HepG2 (cell line): ENCODE results near the gene C18orf63. TPM values are rescaled to one million over a fixed set of nuclear protein-coding genes. Genes with fewer than 3 reads are reported as not detected.

Source experiments
- ARNT2 ChIP-seq: sonication (generic); formaldehyde crosslinking; IDR thresholded peaks from 2 replicates; pipeline ENCODE4 v1.8.0; 2022; ENCODE audit warnings: mild to moderate bottlenecking, low read depth, missing genetic modification reagents, moderate library complexity
- ARNTL ChIP-seq: sonication (generic); formaldehyde crosslinking; IDR thresholded peaks from 2 replicates; pipeline ENCODE4 v1.4.0; 2020; ENCODE audit warnings: mild to moderate bottlenecking, missing genetic modification reagents
- BCL6 ChIP-seq: IDR thresholded peaks from 2 replicates; pipeline ENCODE4 v1.6.1; 2016; ENCODE audit warnings: missing genetic modification reagents, missing compliant biosample characterization
- EED ChIP-seq: sonication (generic); formaldehyde crosslinking; IDR thresholded peaks from 2 replicates; pipeline ENCODE4 v1.5.0; 2020; ENCODE audit warnings: mild to moderate bottlenecking, missing genetic modification reagents
- ESRRA ChIP-seq: sonication (generic); formaldehyde crosslinking; IDR thresholded peaks from 2 replicates; pipeline ENCODE4 v1.5.1; 2020; ENCODE audit warnings: mild to moderate bottlenecking, low read depth, missing genetic modification reagents
- FIP1L1 ChIP-seq: fragments of 200-400 bp; formaldehyde crosslinking; IDR thresholded peaks from 2 replicates; pipeline ENCODE4 v1.6.1; 2018; ENCODE audit warnings: low read depth, mild to moderate bottlenecking, low read length, moderate library complexity, borderline replicate concordance; ENCODE audit not compliant: insufficient read depth
- HDAC2 ChIP-seq: sonication (generic); formaldehyde crosslinking; IDR thresholded peaks from 2 replicates; pipeline ENCODE4 v1.4.0; 2020; ENCODE audit warnings: missing genetic modification reagents
- HMGA1 ChIP-seq: sonication (generic); formaldehyde crosslinking; conservative IDR thresholded peaks from 2 replicates; pipeline ENCODE4 v1.4.0; 2020; ENCODE audit warnings: missing genetic modification reagents
- JUNB ChIP-seq: sonication (generic); formaldehyde crosslinking; IDR thresholded peaks from 2 replicates; pipeline ENCODE4 v1.8.0; 2022; ENCODE audit warnings: missing genetic modification reagents, mild to moderate bottlenecking, borderline replicate concordance
- KMT2A ChIP-seq: sonication (generic); formaldehyde crosslinking; IDR thresholded peaks from 2 replicates; pipeline ENCODE4 v1.4.0; 2020; ENCODE audit warnings: missing genetic modification reagents
- PLSCR1 ChIP-seq: sonication (generic); formaldehyde crosslinking; IDR thresholded peaks from 2 replicates; pipeline ENCODE4 v1.5.0; 2020; ENCODE audit warnings: missing genetic modification reagents, mild to moderate bottlenecking, borderline replicate concordance
- PRPF4 ChIP-seq: fragments of 200-400 bp; formaldehyde crosslinking; IDR thresholded peaks from 2 replicates; pipeline ENCODE4 v1.6.1; 2016; ENCODE audit warnings: low read length, low read depth; ENCODE audit not compliant: poor library complexity, severe bottlenecking
- RFX5 ChIP-seq: IDR thresholded peaks from 2 replicates; pipeline ENCODE4 v1.6.1; 2011; ENCODE audit warnings: low read depth, low read length, improper control_type of control experiment
- SP2 ChIP-seq: sonication (generic); formaldehyde crosslinking; IDR thresholded peaks from 2 replicates; pipeline ENCODE4 v1.5.1; 2020; ENCODE audit warnings: mild to moderate bottlenecking, missing genetic modification reagents
- SRSF1 ChIP-seq: fragments of 200-400 bp; formaldehyde crosslinking; optimal IDR thresholded peaks from 2 replicates; pipeline ENCODE3; 2017; ENCODE audit warnings: mild to moderate bottlenecking, low read depth, low read length, moderate library complexity
- TAF15 ChIP-seq: fragments of 200-400 bp; formaldehyde crosslinking; IDR thresholded peaks from one replicate; pipeline ENCODE4 v1.6.1; 2018; ENCODE audit warnings: mild to moderate bottlenecking, low read depth, low read length; ENCODE audit not compliant: poor library complexity, severe bottlenecking
- THAP7 ChIP-seq: sonication (generic); formaldehyde crosslinking; IDR thresholded peaks from 2 replicates; pipeline ENCODE4 v1.8.1; 2023; ENCODE audit warnings: mild to moderate bottlenecking, missing genetic modification reagents
- ZBTB7B ChIP-seq: sonication (generic); formaldehyde crosslinking; IDR thresholded peaks from 2 replicates; pipeline ENCODE4 v1.4.0; 2020; ENCODE audit warnings: missing genetic modification reagents
- ZKSCAN8 ChIP-seq: IDR thresholded peaks from 2 replicates; pipeline ENCODE4 v1.6.1; 2016; ENCODE audit warnings: borderline replicate concordance, missing genetic modification reagents, missing compliant biosample characterization
- ZMYM4 ChIP-seq: sonication (generic); formaldehyde crosslinking; IDR thresholded peaks from 2 replicates; pipeline ENCODE4 v1.8.1; 2023; ENCODE audit warnings: mild to moderate bottlenecking, missing genetic modification reagents
- ZNF326 ChIP-seq: sonication (generic); formaldehyde crosslinking; IDR thresholded peaks from 2 replicates; pipeline ENCODE4 v1.4.0; 2020; ENCODE audit warnings: missing genetic modification reagents, borderline replicate concordance
- ZNF337 ChIP-seq: sonication (generic); formaldehyde crosslinking; IDR thresholded peaks from 2 replicates; pipeline ENCODE4 v1.5.1; 2020; ENCODE audit warnings: missing genetic modification reagents, low read depth, mild to moderate bottlenecking, borderline replicate concordance
- ZNF431 ChIP-seq: sonication (generic); formaldehyde crosslinking; IDR thresholded peaks from 2 replicates; pipeline ENCODE4 v1.9.0; 2022; ENCODE audit warnings: missing genetic modification reagents, low read depth, mild to moderate bottlenecking, borderline replicate concordance
- ZNF75D ChIP-seq: sonication (generic); formaldehyde crosslinking; IDR thresholded peaks from 2 replicates; pipeline ENCODE4 v1.8.1; 2023; ENCODE audit warnings: missing genetic modification reagents, mild to moderate bottlenecking, borderline replicate concordance
- polyA plus RNA-seq, 8 experiments: library from polyadenylated mRNA; depleted of rRNA in 3 of 8; stranded (reverse) in 7 of 8; unstranded in 1 of 8; fragments of >200 nt; fragmentation: Illumina TruSeq in 4 of 8; extraction: Trizol in 4 of 8; gene quantifications; 2 replicates each; pipeline versions ENCODE4 v1.2.1 to v1.2.3, GENCODE V29; 2011 to 2016; ENCODE audit warnings: low read depth in 4 of 8, missing spikeins in 1 of 8, mixed read lengths in 1 of 8; ENCODE audit not compliant: insufficient read depth in 1 of 8
- total RNA-seq, 5 experiments: library from RNA; depleted of rRNA; stranded (reverse); fragments of >200 nt; fragmentation: Illumina TruSeq; extraction: Trizol; gene quantifications; 2 replicates each; pipeline ENCODE4 v1.2.3, GENCODE V29; 2016; ENCODE audit warnings: low read depth in 1 of 5
- TF ChIP-seq, protein P1 (sequence below): sonication (generic); formaldehyde crosslinking; IDR thresholded peaks from 2 replicates; pipeline ENCODE4 v1.8.1; 2023; ENCODE audit warnings: mild to moderate bottlenecking, moderate library complexity, missing genetic modification reagents
- TF ChIP-seq, protein P2 (sequence below): sonication (generic); formaldehyde crosslinking; conservative IDR thresholded peaks from 2 replicates; pipeline ENCODE4 v1.4.0; 2020; ENCODE audit warnings: missing genetic modification reagents

Gene C18orf63
- total and polyA plus RNA-seq, 2 of the 13 experiments (the other 11 are each of a cell fraction or from before 2014, with no cell fraction given) = 0.01 TPM; not detected in 1

DNA sequence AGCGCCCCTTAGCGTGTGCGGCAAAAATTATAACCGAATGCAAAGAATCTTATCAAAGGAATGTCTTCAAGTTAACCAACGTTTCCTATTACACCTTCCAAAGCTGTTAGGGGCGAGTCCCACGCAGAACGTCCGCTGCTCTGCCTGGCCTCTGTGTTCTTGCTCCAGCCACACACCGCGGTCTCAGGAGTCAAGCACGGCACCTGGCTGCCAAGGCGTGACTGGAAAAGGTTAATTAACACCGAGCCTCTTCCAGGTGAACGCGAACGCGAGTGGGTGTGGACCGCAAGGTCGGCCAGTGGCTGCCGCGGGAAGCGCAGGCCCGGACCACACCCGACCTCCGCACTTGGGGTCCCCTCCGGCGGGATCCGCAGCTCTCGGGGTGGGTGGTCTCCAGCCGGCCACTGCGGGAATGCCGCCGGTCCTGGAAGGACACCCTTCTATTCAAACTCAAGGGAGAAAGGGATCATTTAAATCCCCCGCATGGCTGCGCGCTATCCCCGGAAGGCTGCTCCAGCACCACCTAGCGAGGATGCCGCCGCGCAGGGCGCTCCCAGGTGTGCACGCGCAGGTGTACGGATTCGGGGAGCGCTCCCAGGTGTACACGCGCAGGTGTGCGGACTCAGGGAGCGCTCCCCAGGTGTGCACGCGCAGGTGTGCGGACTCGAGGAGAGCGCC lies 24.7 kb upstream of the C18orf63 start (continued):
- TF ChIP-seq BCL6 (CRISPR knock-in tag) (peak; percentile 5; the same call in 1 of the 2 replicates), ARNTL (CRISPR knock-in tag) (0 out of 2 replicates have a peak, but pooled peaks have one; percentile 50), PLSCR1 (no peak), ARNT2 (peak; percentile 30; the same call in 1 of the 2 replicates), ZNF431 (no peak), SRSF1 (peak; percentile 53), EED (CRISPR knock-in tag) (peak; percentile 56; the same call in 1 of the 2 replicates), JUNB (CRISPR knock-in tag) (no peak), ZNF75D (CRISPR knock-in tag) (no peak), HMGA1 (CRISPR knock-in tag) (no peak), ZMYM4 (CRISPR knock-in tag) (peak; percentile 33; the same call in 1 of the 2 replicates), KMT2A (CRISPR knock-in tag) (peak; percentile 42; the same call in 1 of the 2 replicates), ZKSCAN8 (0 out of 2 replicates have a peak, but pooled peaks have one; percentile 35), TAF15 (no peak), ZBTB7B (peak; percentile 68; the same call in 1 of the 2 replicates), HDAC2 (CRISPR knock-in tag) (peak; percentile 43; the same call in 1 of the 2 replicates), ESRRA (CRISPR knock-in tag) (0 out of 2 replicates have a peak, but pooled peaks have one; percentile 29), ZNF337 (CRISPR knock-in tag) (no peak), RFX5 (no peak), THAP7 (no peak), SP2 (CRISPR knock-in tag) (no peak), PRPF4 (no peak), ZNF326 (CRISPR knock-in tag) (no peak), FIP1L1 (no peak)
- TF ChIP-seq, protein P1, sequence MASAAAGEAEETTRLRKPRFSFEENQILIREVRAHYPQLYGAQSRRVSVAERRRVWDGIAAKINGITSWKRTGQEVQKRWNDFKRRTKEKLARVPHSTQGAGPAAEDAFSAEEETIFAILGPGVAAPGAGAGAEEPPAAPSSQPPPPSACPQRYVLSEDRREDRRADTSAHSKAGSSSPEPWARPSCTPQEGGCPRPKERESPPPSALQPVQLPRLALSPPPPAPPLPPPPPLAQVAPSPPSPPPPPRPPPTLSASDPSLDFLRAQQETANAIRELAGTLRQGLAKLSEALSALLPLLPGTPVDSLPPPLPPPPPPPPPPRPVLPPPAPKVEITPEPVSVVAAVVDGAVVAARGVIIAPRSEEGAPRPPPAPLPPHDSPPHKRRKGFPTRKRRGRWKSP (CRISPR knock-in tag) = 0 out of 2 replicates have a peak, but pooled peaks have one; percentile 20
- TF ChIP-seq, protein P2, sequence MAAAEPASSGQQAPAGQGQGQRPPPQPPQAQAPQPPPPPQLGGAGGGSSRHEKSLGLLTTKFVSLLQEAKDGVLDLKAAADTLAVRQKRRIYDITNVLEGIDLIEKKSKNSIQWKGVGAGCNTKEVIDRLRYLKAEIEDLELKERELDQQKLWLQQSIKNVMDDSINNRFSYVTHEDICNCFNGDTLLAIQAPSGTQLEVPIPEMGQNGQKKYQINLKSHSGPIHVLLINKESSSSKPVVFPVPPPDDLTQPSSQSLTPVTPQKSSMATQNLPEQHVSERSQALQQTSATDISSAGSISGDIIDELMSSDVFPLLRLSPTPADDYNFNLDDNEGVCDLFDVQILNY (CRISPR knock-in tag) = no peak; the same call in 1 of the 2 replicates
